Measurements from ENCODE around the gene RBM23.

Gene RBM23

GRCh38 chr14:22945642-22946041, 26.7 kb upstream of the RBM23 start:
- no peak for TF ChIP-seq CTCF (IDR thresholded peaks at IDR 0.05; ENCODE audit: low read depth, low read length)
- H3K4me3 ChIP-seq (replicated peaks in 1 of 2; ENCODE audit: low read depth in 2 of 2, low read length in 2 of 2): no peak overlapping the region
- DNase-seq (ENCODE audit: low read depth in 2 of 2): no peak

GRCh38 chr14:22939684-22940083, 20.7 kb upstream of the RBM23 start:
- no peak overlapping the region for H3K4me3 ChIP-seq (replicated peaks in 1 of 2; ENCODE audit: low read depth in 2 of 2, low read length in 2 of 2)
- TF ChIP-seq CTCF (IDR thresholded peaks at IDR 0.05; ENCODE audit: low read depth, low read length): no peak
- peak in 1 of 2 donors; percentile 74 for DNase-seq (ENCODE audit: low read depth in 2 of 2)

GRCh38 chr14:22935156-22935555, 16.2 kb upstream of the RBM23 start:
- H3K4me3 ChIP-seq (replicated peaks in 1 of 2; ENCODE audit: low read depth in 2 of 2, low read length in 2 of 2): no peak overlapping the region
- TF ChIP-seq CTCF (IDR thresholded peaks at IDR 0.05; ENCODE audit: low read depth, low read length): no peak
- no peak for DNase-seq (ENCODE audit: low read depth in 2 of 2)

GRCh38 chr14:22932146-22932545, 13.2 kb upstream of the RBM23 start:
- no peak for DNase-seq (ENCODE audit: low read depth in 2 of 2)
- no peak for TF ChIP-seq CTCF (IDR thresholded peaks at IDR 0.05; ENCODE audit: low read depth, low read length)
- H3K4me3 ChIP-seq (replicated peaks in 1 of 2; ENCODE audit: low read depth in 2 of 2, low read length in 2 of 2): no peak overlapping the region

- peak overlapping the region; percentile 42 to 55 for H3K4me3 ChIP-seq (replicated peaks in 1 of 2; ENCODE audit: low read depth in 2 of 2, low read length in 2 of 2)
- TF ChIP-seq CTCF (IDR thresholded peaks at IDR 0.05; ENCODE audit: low read depth, low read length): no peak
- DNase-seq (ENCODE audit: low read depth in 2 of 2): no peak
These were observed 11.0 kb upstream of the RBM23 start for GRCh38 chr14:22929961-22930364.

GRCh38 chr14:22929104-22929960, 10.4 kb upstream of the RBM23 start, which contains the start of gene PRMT5:
Gene PRMT5 (minus strand): TSS chr14:22929376. CDS start chr14:22929361, 15 bp downstream.
- DNase-seq (ENCODE audit: low read depth in 2 of 2): peak; percentile 100
- TF ChIP-seq CTCF (IDR thresholded peaks at IDR 0.05; ENCODE audit: low read depth, low read length): no peak
- peak within 1 kb of the TSS; percentile 79 to 99 for H3K4me3 ChIP-seq (replicated peaks in 1 of 2; ENCODE audit: low read depth in 2 of 2, low read length in 2 of 2)

Data from cardiac fibroblast (primary cell).